Parathyroid adenoma (tissue), 2 donors: ENCODE results near the gene CACNB2.

Experiments
- H2AFZ ChIP-seq: fragments of 300-600 bp; sonication (generic); one replicate; pipeline ENCODE4 v1.7.0; 2017; ENCODE audit warnings: antibody characterized with exemption, mild to moderate bottlenecking
- H3K27ac ChIP-seq: fragments of 300-600 bp; sonication (generic); one replicate; pipeline ENCODE4 v1.7.0; 2017
- H3K27me3 ChIP-seq: fragments of 300-600 bp; sonication (generic); one replicate; pipeline ENCODE4 v1.7.0; 2017; ENCODE audit warnings: low read length; ENCODE audit not compliant: control insufficient read depth, insufficient read depth
- H3K36me3 ChIP-seq: fragments of 300-600 bp; sonication (generic); one replicate; pipeline ENCODE4 v1.7.0; 2017; ENCODE audit warnings: low read length; ENCODE audit not compliant: control insufficient read depth, insufficient read depth
- H3K4me1 ChIP-seq: fragments of 300-600 bp; sonication (generic); one replicate; pipeline ENCODE4 v1.7.0; 2017; ENCODE audit warnings: control low read depth
- H3K4me2 ChIP-seq: fragments of 300-600 bp; sonication (generic); one replicate; pipeline ENCODE4 v1.7.0; 2017; ENCODE audit warnings: low read length
- H3K4me3 ChIP-seq: fragments of 300-600 bp; sonication (generic); one replicate; pipeline ENCODE4 v1.7.0; 2017; ENCODE audit warnings: low read depth, low read length
- H3K79me2 ChIP-seq: fragments of 300-600 bp; sonication (generic); one replicate; pipeline ENCODE4 v1.7.0; 2017; ENCODE audit warnings: control low read depth
- H3K9ac ChIP-seq: fragments of 300-600 bp; sonication (generic); one replicate; pipeline ENCODE4 v1.7.0; 2017; ENCODE audit warnings: mild to moderate bottlenecking
- H3K9me3 ChIP-seq: fragments of 300-600 bp; sonication (generic); one replicate; pipeline ENCODE4 v1.7.0; 2017; ENCODE audit warnings: low read length; ENCODE audit not compliant: control insufficient read depth
- CTCF ChIP-seq: fragments of 300-600 bp; sonication (generic); IDR thresholded peaks from one replicate; pipeline ENCODE4 v1.7.0; 2017; ENCODE audit warnings: antibody characterized with exemption, mild to moderate bottlenecking
- donor health status: primary hyperparathyroidism.

Gene CACNB2

GRCh38 chr10:18514537-18514936 is 374.3 kb downstream of the CACNB2 start:
- Histone ChIP-seq H3K27me3 (no peaks in the 10 kb centered on the region), H3K9ac (no peak overlapping the region), H2AFZ (no peak overlapping the region), H3K36me3 (no peaks in the 10 kb centered on the region), H3K79me2 (no peaks in the 10 kb centered on the region), H3K4me1 (no peaks in the 10 kb centered on the region), H3K9me3 (no peaks in the 10 kb centered on the region), H3K27ac (no peak overlapping the region), H3K4me2 (no peak overlapping the region), H3K4me3 (no peak overlapping the region)
- no peak for TF ChIP-seq CTCF

GRCh38 chr10:18516851-18517250 is 376.6 kb downstream of the CACNB2 start:
- Histone ChIP-seq H3K27ac (no peak overlapping the region), H3K4me1 (no peaks in the 10 kb centered on the region), H2AFZ (no peak overlapping the region), H3K4me2 (no peak overlapping the region), H3K27me3 (no peaks in the 10 kb centered on the region), H3K36me3 (no peaks in the 10 kb centered on the region), H3K4me3 (no peak overlapping the region), H3K79me2 (no peaks in the 10 kb centered on the region), H3K9ac (no peak overlapping the region), H3K9me3 (no peaks in the 10 kb centered on the region)
- TF ChIP-seq CTCF, result no peak

- Histone ChIP-seq H3K9me3 (no peaks in the 10 kb centered on the region), H3K27me3 (no peaks in the 10 kb centered on the region), H3K9ac (no peak overlapping the region), H3K36me3 (no peaks in the 10 kb centered on the region), H3K4me1 (no peaks in the 10 kb centered on the region), H2AFZ (no peak overlapping the region), H3K79me2 (no peaks in the 10 kb centered on the region), H3K4me3 (no peak overlapping the region), H3K27ac (no peak overlapping the region), H3K4me2 (no peak overlapping the region)
- TF ChIP-seq CTCF, result no peak
Measured at GRCh38 chr10:18523025-18523424, 382.8 kb downstream of the CACNB2 start.

GRCh38 chr10:18523858-18524257 is 383.6 kb downstream of the CACNB2 start:
- Histone ChIP-seq H2AFZ (no peak overlapping the region), H3K27ac (no peak overlapping the region), H3K4me1 (no peaks in the 10 kb centered on the region), H3K9me3 (no peaks in the 10 kb centered on the region), H3K4me2 (no peak overlapping the region), H3K9ac (no peak overlapping the region), H3K27me3 (no peaks in the 10 kb centered on the region), H3K4me3 (no peak overlapping the region), H3K36me3 (no peaks in the 10 kb centered on the region), H3K79me2 (no peaks in the 10 kb centered on the region)
- TF ChIP-seq CTCF, result no peak

- no peaks in the 10 kb centered on the region for H3K79me2 ChIP-seq
- no peaks in the 10 kb centered on the region for H3K9me3 ChIP-seq
- no peaks in the 10 kb centered on the region for H3K27me3 ChIP-seq
- H3K4me1 ChIP-seq, result no peaks in the 10 kb centered on the region
- no peak overlapping the region for H2AFZ ChIP-seq
- H3K9ac ChIP-seq, result no peak overlapping the region
- TF ChIP-seq CTCF, result no peak
- no peak overlapping the region for H3K27ac ChIP-seq
- no peak overlapping the region for H3K4me2 ChIP-seq
- no peaks in the 10 kb centered on the region for H3K36me3 ChIP-seq
- H3K4me3 ChIP-seq, result no peak overlapping the region
Measured at GRCh38 chr10:18527687-18528086, 387.5 kb downstream of the CACNB2 start.
